Ishikawa (cell line): ENCODE results near the gene KRT83.

ENCODE experiments used
- CEBPB ChIP-seq: IDR thresholded peaks from 2 replicates; pipeline ENCODE4 v1.6.1; 2012
- CREB1 ChIP-seq: IDR thresholded peaks from 2 replicates; pipeline ENCODE4 v1.6.1; 2012; ENCODE audit warnings: low read depth
- EP300 ChIP-seq: IDR thresholded peaks from 2 replicates; pipeline ENCODE4 v1.6.1; 2012; ENCODE audit warnings: borderline replicate concordance
- FOXM1 ChIP-seq: IDR thresholded peaks from 2 replicates; pipeline ENCODE4 v1.6.1; 2012; ENCODE audit warnings: low read depth, borderline replicate concordance
- NFIC ChIP-seq: IDR thresholded peaks from 2 replicates; pipeline ENCODE4 v1.6.1; 2012
- RAD21 ChIP-seq: IDR thresholded peaks from 2 replicates; pipeline ENCODE4 v1.6.1; 2012; ENCODE audit warnings: low read depth
- TAF1 ChIP-seq: IDR thresholded peaks from 2 replicates; pipeline ENCODE4 v1.6.1; 2012; ENCODE audit warnings: low read depth, mild to moderate bottlenecking
- TCF12 ChIP-seq: IDR thresholded peaks from 2 replicates; pipeline ENCODE4 v1.6.1; 2012; ENCODE audit warnings: low read depth
- YY1 ChIP-seq: IDR thresholded peaks from 2 replicates; pipeline ENCODE4 v1.6.1; 2012; ENCODE audit warnings: low read depth
- ZBTB7A ChIP-seq: IDR thresholded peaks from 2 replicates; pipeline ENCODE4 v1.6.1; 2012; ENCODE audit warnings: low read depth
- TF ChIP-seq, protein P1 (sequence below): IDR thresholded peaks from 2 replicates; pipeline ENCODE4 v1.6.1; 2012
- TF ChIP-seq, protein P2 (sequence below): IDR thresholded peaks from 2 replicates; pipeline ENCODE4 v1.6.1; 2012; ENCODE audit warnings: low read depth, mild to moderate bottlenecking
- TF ChIP-seq, protein P3 (sequence below): IDR thresholded peaks from 2 replicates; pipeline ENCODE4 v1.6.1; 2012

DNA sequence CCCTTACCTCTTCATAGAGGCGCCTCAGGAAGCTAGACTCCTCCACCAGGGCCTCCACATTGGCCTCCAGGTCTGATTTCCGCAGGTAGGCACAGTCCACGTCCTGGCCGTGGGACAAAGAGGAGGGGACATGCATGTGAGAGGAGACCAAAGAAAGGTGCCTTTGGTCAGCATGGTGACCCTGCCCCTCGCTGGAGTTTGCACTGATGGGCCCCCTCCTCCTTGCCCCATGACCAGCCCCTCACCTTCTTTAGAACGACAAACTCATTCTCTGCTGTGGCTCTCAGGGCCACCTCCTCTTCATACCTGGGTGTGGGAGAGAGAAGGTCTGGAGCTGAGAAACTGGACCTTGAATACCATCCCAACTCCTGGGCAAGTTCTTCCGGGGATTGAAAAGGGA lies 42.9 kb upstream of the KRT83 start:
- TF ChIP-seq FOXM1 = no peak
- TF ChIP-seq NFIC = no peak
- TF ChIP-seq, protein P1, sequence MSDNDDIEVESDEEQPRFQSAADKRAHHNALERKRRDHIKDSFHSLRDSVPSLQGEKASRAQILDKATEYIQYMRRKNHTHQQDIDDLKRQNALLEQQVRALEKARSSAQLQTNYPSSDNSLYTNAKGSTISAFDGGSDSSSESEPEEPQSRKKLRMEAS = no peak
- no peak for TF ChIP-seq EP300
- TF ChIP-seq RAD21 = no peak
- no peak for TF ChIP-seq YY1
- TF ChIP-seq TCF12 = no peak
- TF ChIP-seq CEBPB = no peak
- TF ChIP-seq, protein P2, sequence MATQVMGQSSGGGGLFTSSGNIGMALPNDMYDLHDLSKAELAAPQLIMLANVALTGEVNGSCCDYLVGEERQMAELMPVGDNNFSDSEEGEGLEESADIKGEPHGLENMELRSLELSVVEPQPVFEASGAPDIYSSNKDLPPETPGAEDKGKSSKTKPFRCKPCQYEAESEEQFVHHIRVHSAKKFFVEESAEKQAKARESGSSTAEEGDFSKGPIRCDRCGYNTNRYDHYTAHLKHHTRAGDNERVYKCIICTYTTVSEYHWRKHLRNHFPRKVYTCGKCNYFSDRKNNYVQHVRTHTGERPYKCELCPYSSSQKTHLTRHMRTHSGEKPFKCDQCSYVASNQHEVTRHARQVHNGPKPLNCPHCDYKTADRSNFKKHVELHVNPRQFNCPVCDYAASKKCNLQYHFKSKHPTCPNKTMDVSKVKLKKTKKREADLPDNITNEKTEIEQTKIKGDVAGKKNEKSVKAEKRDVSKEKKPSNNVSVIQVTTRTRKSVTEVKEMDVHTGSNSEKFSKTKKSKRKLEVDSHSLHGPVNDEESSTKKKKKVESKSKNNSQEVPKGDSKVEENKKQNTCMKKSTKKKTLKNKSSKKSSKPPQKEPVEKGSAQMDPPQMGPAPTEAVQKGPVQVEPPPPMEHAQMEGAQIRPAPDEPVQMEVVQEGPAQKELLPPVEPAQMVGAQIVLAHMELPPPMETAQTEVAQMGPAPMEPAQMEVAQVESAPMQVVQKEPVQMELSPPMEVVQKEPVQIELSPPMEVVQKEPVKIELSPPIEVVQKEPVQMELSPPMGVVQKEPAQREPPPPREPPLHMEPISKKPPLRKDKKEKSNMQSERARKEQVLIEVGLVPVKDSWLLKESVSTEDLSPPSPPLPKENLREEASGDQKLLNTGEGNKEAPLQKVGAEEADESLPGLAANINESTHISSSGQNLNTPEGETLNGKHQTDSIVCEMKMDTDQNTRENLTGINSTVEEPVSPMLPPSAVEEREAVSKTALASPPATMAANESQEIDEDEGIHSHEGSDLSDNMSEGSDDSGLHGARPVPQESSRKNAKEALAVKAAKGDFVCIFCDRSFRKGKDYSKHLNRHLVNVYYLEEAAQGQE = no peak
- TF ChIP-seq ZBTB7A = no peak
- TF ChIP-seq, protein P3, sequence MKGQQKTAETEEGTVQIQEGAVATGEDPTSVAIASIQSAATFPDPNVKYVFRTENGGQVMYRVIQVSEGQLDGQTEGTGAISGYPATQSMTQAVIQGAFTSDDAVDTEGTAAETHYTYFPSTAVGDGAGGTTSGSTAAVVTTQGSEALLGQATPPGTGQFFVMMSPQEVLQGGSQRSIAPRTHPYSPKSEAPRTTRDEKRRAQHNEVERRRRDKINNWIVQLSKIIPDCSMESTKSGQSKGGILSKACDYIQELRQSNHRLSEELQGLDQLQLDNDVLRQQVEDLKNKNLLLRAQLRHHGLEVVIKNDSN = no peak
- no peak for TF ChIP-seq CREB1
- no peak for TF ChIP-seq TAF1
